Endothelial cell (in vitro differentiated cells): Measurements from ENCODE around the gene TNS4. TPM values are rescaled to one million over a fixed set of nuclear protein-coding genes. Genes with fewer than 3 reads are reported as not detected.
A peak's percentile ranks its signal among the peaks of the same experiment; 100 is the strongest.

Experiments used
- DNase-seq: peaks from one replicate; pipeline ENCODE4 v3.0.0; 2021; ENCODE audit warnings: low spot score
- H3K27ac Mint-ChIP-seq: one replicate; pipeline ENCODE4 v1.8.0; 2021; ENCODE audit warnings: mixed read lengths, inconsistent platforms; ENCODE audit not compliant: unreplicated experiment
- H3K27me3 Mint-ChIP-seq: one replicate; pipeline ENCODE4 v1.8.0; 2021; ENCODE audit warnings: mild to moderate bottlenecking, moderate library complexity, mixed read lengths, inconsistent platforms; ENCODE audit not compliant: unreplicated experiment
- H3K36me3 Mint-ChIP-seq: one replicate; pipeline ENCODE4 v1.8.0; 2021; ENCODE audit warnings: mild to moderate bottlenecking, low read depth, mixed read lengths, inconsistent platforms; ENCODE audit not compliant: unreplicated experiment
- H3K4me1 Mint-ChIP-seq: one replicate; pipeline ENCODE4 v1.8.0; 2021; ENCODE audit warnings: mild to moderate bottlenecking, mixed read lengths, inconsistent platforms; ENCODE audit not compliant: unreplicated experiment
- H3K4me3 Mint-ChIP-seq: one replicate; pipeline ENCODE4 v1.8.0; 2021; ENCODE audit warnings: mild to moderate bottlenecking, mixed read lengths, inconsistent platforms; ENCODE audit not compliant: unreplicated experiment
- H3K9me3 Mint-ChIP-seq: one replicate; pipeline ENCODE4 v1.8.0; 2021; ENCODE audit warnings: mixed read lengths, inconsistent platforms; ENCODE audit not compliant: unreplicated experiment
- total RNA-seq: library from RNA; stranded (reverse); fragmentation: NEBNext Ultra II Directional; extraction: Animal tissue kit (Norgen Biotek cat#: 25700); gene quantifications from one replicate; pipeline ENCODE4 v1.2.1, GENCODE V29; 2021; ENCODE audit not compliant: unreplicated experiment
- TF ChIP-seq, protein P1 (sequence below): fragments of 200-600 bp; sonication (generic); IDR thresholded peaks from one replicate; pipeline ENCODE4 v1.5.0; 2021; ENCODE audit warnings: antibody characterized with exemption; ENCODE audit not compliant: unreplicated experiment

TNS4 gene
- total RNA-seq, 1 donor from 2014 or later: 0.08 TPM

DNA sequence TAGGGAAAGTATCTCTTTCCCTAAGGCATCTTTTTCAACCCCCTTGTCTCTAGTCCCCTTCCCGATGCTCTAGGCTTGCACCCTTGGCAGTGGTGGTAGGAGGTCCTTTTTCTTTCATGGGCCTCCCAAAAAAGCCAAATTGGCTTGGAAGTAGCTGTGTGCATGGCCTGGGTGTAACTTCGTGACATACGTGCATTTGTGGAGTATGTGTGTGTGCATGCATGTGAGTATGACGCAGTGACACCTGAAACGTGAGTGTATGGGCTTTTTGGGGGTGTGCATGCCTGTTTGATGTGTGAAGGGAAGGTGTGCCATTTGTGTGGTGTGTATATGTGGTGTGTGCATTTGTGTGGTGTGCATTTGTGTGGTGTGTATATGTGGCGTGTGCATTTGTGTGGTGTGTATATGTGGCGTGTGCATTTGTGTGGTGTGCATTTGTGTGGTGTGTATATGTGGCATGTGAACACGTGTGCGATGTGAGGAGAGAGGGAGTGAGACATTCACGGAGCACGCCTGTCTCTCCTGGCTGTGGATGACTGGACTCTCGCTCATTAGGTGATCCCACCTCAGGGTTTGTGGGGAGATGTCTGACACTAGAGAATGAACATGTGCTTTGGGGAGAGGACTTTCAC lies 42.5 kb downstream of the TNS4 start:
- H3K4me3 Mint-ChIP-seq: peak overlapping the region; percentile 66
- peak overlapping the region; percentile 76 for H3K27ac Mint-ChIP-seq
- H3K9me3 Mint-ChIP-seq: no peaks in the 10 kb centered on the region
- H3K27me3 Mint-ChIP-seq: peaks cover 17% of the 10 kb centered on the region
- H3K4me1 Mint-ChIP-seq: peaks cover 45% of the 10 kb centered on the region
- H3K36me3 Mint-ChIP-seq: peaks cover 40% of the 10 kb centered on the region
- DNase-seq: no peak
- TF ChIP-seq, protein P1, sequence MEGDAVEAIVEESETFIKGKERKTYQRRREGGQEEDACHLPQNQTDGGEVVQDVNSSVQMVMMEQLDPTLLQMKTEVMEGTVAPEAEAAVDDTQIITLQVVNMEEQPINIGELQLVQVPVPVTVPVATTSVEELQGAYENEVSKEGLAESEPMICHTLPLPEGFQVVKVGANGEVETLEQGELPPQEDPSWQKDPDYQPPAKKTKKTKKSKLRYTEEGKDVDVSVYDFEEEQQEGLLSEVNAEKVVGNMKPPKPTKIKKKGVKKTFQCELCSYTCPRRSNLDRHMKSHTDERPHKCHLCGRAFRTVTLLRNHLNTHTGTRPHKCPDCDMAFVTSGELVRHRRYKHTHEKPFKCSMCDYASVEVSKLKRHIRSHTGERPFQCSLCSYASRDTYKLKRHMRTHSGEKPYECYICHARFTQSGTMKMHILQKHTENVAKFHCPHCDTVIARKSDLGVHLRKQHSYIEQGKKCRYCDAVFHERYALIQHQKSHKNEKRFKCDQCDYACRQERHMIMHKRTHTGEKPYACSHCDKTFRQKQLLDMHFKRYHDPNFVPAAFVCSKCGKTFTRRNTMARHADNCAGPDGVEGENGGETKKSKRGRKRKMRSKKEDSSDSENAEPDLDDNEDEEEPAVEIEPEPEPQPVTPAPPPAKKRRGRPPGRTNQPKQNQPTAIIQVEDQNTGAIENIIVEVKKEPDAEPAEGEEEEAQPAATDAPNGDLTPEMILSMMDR: no peak

DNA sequence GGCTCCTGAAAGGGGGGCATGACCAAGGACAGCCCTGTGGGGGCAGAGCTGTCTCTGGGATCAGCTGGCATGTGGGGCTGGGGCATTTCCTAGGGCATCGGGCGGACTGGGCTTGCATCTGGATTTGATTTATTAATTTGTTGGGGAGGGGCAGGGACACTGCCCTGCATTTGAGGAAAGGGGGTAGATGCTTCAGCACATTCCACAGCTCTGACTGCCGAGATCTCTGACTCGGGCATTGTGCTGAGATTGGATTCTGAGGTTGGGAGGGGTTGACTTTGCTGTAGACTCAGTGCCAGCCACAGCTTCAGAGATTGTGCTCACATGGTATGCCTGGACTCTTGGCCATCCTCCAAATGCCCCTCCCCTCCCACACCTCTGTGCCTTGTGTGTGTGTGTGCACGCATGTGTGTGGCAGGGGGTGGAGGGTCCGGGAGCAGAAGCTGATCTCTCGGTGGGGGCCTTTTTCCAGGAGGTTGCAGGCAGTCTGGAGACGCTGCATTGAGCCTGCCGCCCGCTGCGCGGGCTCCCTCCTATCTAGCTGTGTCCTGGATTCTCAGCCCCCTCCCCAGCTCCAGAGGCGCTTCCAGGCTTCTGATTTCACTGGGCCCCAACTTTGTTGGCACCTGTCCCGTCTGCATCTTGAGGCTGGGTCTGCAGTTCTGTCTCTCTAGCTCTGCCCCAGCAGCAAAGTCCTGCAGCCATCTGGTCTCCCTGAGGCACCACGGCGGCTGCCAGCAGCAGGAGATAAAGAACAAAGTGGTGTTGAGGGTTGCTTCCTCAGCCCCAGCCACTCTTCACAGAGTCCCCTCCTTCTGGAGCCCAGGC lies 43.2 kb downstream of the TNS4 start:
- peaks cover 51% of the 10 kb centered on the region for H3K4me1 Mint-ChIP-seq
- no peaks in the 10 kb centered on the region for H3K9me3 Mint-ChIP-seq
- peak overlapping the region; percentile 21 for H3K4me3 Mint-ChIP-seq
- H3K27me3 Mint-ChIP-seq: peaks cover 11% of the 10 kb centered on the region
- H3K36me3 Mint-ChIP-seq: peaks cover 43% of the 10 kb centered on the region
- DNase-seq: no peak
- TF ChIP-seq, protein P1: no peak
- peak overlapping the region; percentile 80 for H3K27ac Mint-ChIP-seq

DNA sequence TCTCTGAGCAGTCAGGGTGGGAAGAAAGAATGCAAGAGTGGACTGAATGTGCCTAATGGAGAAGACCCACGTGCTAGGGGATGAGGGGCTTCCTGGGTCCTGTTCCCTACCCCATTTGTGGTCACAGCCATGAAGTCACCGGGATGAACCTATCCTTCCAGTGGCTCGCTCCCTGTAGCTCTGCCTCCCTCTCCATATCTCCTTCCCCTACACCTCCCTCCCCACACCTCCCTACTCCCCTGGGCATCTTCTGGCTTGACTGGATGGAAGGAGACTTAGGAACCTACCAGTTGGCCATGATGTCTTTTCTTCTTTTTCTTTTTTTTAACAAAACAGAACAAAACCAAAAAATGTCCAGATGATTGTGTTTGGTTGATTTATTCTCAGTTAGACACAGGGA lies 44.1 kb downstream of the TNS4 start:
- peak overlapping the region; percentile 59 for H3K4me3 Mint-ChIP-seq
- peak overlapping the region; percentile 57 for H3K27ac Mint-ChIP-seq
- H3K4me1 Mint-ChIP-seq: peaks cover 59% of the 10 kb centered on the region
- H3K27me3 Mint-ChIP-seq: peaks cover 9% of the 10 kb centered on the region
- peaks cover 49% of the 10 kb centered on the region for H3K36me3 Mint-ChIP-seq
- DNase-seq: no peak
- TF ChIP-seq, protein P1: no peak
- H3K9me3 Mint-ChIP-seq: no peaks in the 10 kb centered on the region

DNA sequence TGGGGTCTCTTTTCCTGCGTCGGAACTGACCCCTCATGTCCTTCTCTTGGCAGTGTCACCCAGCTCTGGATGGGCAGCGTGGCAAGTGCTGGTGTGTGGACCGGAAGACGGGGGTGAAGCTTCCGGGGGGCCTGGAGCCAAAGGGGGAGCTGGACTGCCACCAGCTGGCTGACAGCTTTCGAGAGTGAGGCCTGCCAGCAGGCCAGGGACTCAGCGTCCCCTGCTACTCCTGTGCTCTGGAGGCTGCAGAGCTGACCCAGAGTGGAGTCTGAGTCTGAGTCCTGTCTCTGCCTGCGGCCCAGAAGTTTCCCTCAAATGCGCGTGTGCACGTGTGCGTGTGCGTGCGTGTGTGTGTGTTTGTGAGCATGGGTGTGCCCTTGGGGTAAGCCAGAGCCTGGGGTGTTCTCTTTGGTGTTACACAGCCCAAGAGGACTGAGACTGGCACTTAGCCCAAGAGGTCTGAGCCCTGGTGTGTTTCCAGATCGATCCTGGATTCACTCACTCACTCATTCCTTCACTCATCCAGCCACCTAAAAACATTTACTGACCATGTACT lies 44.9 kb downstream of the TNS4 start:
- H3K27me3 Mint-ChIP-seq: peaks cover 3% of the 10 kb centered on the region
- no peak for DNase-seq
- H3K9me3 Mint-ChIP-seq: no peaks in the 10 kb centered on the region
- peaks cover 59% of the 10 kb centered on the region for H3K4me1 Mint-ChIP-seq
- H3K36me3 Mint-ChIP-seq: peaks cover 54% of the 10 kb centered on the region
- peak overlapping the region; percentile 44 for H3K4me3 Mint-ChIP-seq
- no peak overlapping the region for H3K27ac Mint-ChIP-seq
- TF ChIP-seq, protein P1: no peak
